ENCODE data around the gene FAF1.
"Not testable (repeated sequence)": the region's sequence is repeated elsewhere in the genome, so short reads cannot be mapped to it uniquely, and the experiment has no call there.

The FAF1 gene

GRCh38 chr1:50779801-50780200 lies 180.3 kb downstream of the FAF1 start:
- no peak for TF ChIP-seq CTCF (IDR thresholded peaks at IDR 0.05; ENCODE audit: insufficient read depth, low read depth, low read length, missing control alignments)
- H3K4me3 ChIP-seq (ENCODE audit: low read depth, low read length): no peak overlapping the region
- no peak for DNase-seq (ENCODE audit: low read depth)

- DNase-seq (ENCODE audit: low read depth): no peak
- TF ChIP-seq CTCF (IDR thresholded peaks at IDR 0.05; ENCODE audit: insufficient read depth, low read depth, low read length, missing control alignments): no peak
- H3K4me3 ChIP-seq (ENCODE audit: low read depth, low read length): no peak overlapping the region
Measured at GRCh38 chr1:50775740-50776139, 184.3 kb downstream of the FAF1 start.

- no peak overlapping the region for H3K4me3 ChIP-seq (ENCODE audit: low read depth, low read length)
- DNase-seq (ENCODE audit: low read depth): peak; percentile 63
- peak; percentile 54 for TF ChIP-seq CTCF (IDR thresholded peaks at IDR 0.05; ENCODE audit: insufficient read depth, low read depth, low read length, missing control alignments)
Measured at GRCh38 chr1:50774759-50775351, 185.2 kb downstream of the FAF1 start.

GRCh38 chr1:50766688-50767087 lies 193.4 kb downstream of the FAF1 start:
- DNase-seq (ENCODE audit: low read depth): no peak
- H3K4me3 ChIP-seq (ENCODE audit: low read depth, low read length): no peak overlapping the region
- no peak for TF ChIP-seq CTCF (IDR thresholded peaks at IDR 0.05; ENCODE audit: insufficient read depth, low read depth, low read length, missing control alignments)

- DNase-seq (ENCODE audit: low read depth); H3K4me3 ChIP-seq (ENCODE audit: low read depth, low read length): not testable (repeated sequence)
Measured at GRCh38 chr1:50756543-50756942, 203.5 kb downstream of the FAF1 start.

GRCh38 chr1:50754764-50755163 lies 205.3 kb downstream of the FAF1 start:
- DNase-seq (ENCODE audit: low read depth); H3K4me3 ChIP-seq (ENCODE audit: low read depth, low read length): not testable (repeated sequence)

GRCh38 chr1:50750021-50750619 lies 209.9 kb downstream of the FAF1 start:
- DNase-seq (ENCODE audit: low read depth): peak; percentile 23
- H3K4me3 ChIP-seq (ENCODE audit: low read depth, low read length): no peak overlapping the region
- TF ChIP-seq CTCF (IDR thresholded peaks at IDR 0.05; ENCODE audit: insufficient read depth, low read depth, low read length, missing control alignments): peak; percentile 24

- no peak for DNase-seq (ENCODE audit: low read depth)
- TF ChIP-seq CTCF (IDR thresholded peaks at IDR 0.05; ENCODE audit: insufficient read depth, low read depth, low read length, missing control alignments): no peak
- no peak overlapping the region for H3K4me3 ChIP-seq (ENCODE audit: low read depth, low read length)
Measured at GRCh38 chr1:50747394-50747793, 212.7 kb downstream of the FAF1 start.

Measured in GM12865 (cell line).